Measurements from ENCODE around the gene VTI1A. TPM values are rescaled to one million over a fixed set of nuclear protein-coding genes. Genes with fewer than 3 reads are reported as not detected.

Gene VTI1A
- total and polyA plus RNA-seq, 2 of the 4 experiments (the other 2 are of a cell fraction), result 9.7 to 24.9 TPM

- H2AFZ ChIP-seq (replicated peaks; ENCODE audit: low read length, poor library complexity), result no peak overlapping the region
- H2BK5ac ChIP-seq (ENCODE audit: low read depth, low read length, poor library complexity, severe bottlenecking), result no peak overlapping the region
- no peak overlapping the region for H4K8ac ChIP-seq (ENCODE audit: low read depth in 2 of 2, low read length in 2 of 2)
- H3K14ac ChIP-seq (replicated peaks; ENCODE audit: low read depth, low read length), result no peak overlapping the region
- no peak overlapping the region for H4K91ac ChIP-seq (ENCODE audit: insufficient read depth, low read depth, low read length)
- no peak overlapping the region for H3K9ac ChIP-seq (ENCODE audit: low read depth, low read length)
- H3K18ac ChIP-seq (ENCODE audit: low read depth, low read length), result no peak overlapping the region
- H3K27me3 ChIP-seq (ENCODE audit: control insufficient read depth, insufficient read depth, low read length), result no peaks in the 10 kb centered on the region
- no peak overlapping the region for H2AK9ac ChIP-seq (replicated peaks; ENCODE audit: low read depth, low read length, poor library complexity)
- H3K4me2 ChIP-seq (ENCODE audit: low read depth, low read length), result no peak overlapping the region
- no peak for TF ChIP-seq CTCF (conservative IDR thresholded peaks at IDR 0.05; ENCODE audit: low read depth, low read length)
- no peak for TF ChIP-seq MXI1 (IDR thresholded peaks at IDR 0.05; ENCODE audit: borderline replicate concordance, low read depth, low read length)
- no peak for TF ChIP-seq RCOR1 (IDR thresholded peaks at IDR 0.05; ENCODE audit: insufficient replicate concordance, low read length)
- TF ChIP-seq MAFK (IDR thresholded peaks at IDR 0.05; ENCODE audit: low read depth, low read length), result no peak
- no peak for TF ChIP-seq MAZ (IDR thresholded peaks at IDR 0.05; ENCODE audit: borderline replicate concordance, low read depth, low read length)
- no peak for TF ChIP-seq USF2 (IDR thresholded peaks at IDR 0.05; ENCODE audit: low read depth, low read length)
- no peak for TF ChIP-seq RFX5 (IDR thresholded peaks at IDR 0.05; ENCODE audit: low read depth, low read length)
- no peak for TF ChIP-seq SMC3 (IDR thresholded peaks at IDR 0.05; ENCODE audit: low read depth, low read length)
- TF ChIP-seq BHLHE40 (IDR thresholded peaks at IDR 0.05; ENCODE audit: low read depth, low read length), result no peak
- TF ChIP-seq ELK1 (IDR thresholded peaks at IDR 0.05; ENCODE audit: borderline replicate concordance, low read depth, low read length), result no peak
- TF ChIP-seq POLR2A (IDR thresholded peaks at IDR 0.05; ENCODE audit: low read depth, low read length), result no peak
- no peak for TF ChIP-seq NFE2L2 (IDR thresholded peaks at IDR 0.05; ENCODE audit: low read depth, low read length)
- TF ChIP-seq FOS (IDR thresholded peaks at IDR 0.05; ENCODE audit: low read depth, low read length), result no peak
- no peak for TF ChIP-seq CEBPB (IDR thresholded peaks at IDR 0.05; ENCODE audit: low read depth, low read length)
- TF ChIP-seq RAD21 (IDR thresholded peaks at IDR 0.05; ENCODE audit: low read length), result no peak
- TF ChIP-seq CHD1 (IDR thresholded peaks at IDR 0.05; ENCODE audit: low read depth, low read length), result no peak
- no TSS peak for BruUV-seq (replicated peaks)
- H3K4me1 ChIP-seq (ENCODE audit: control insufficient read depth, insufficient read depth, low read length), result no peaks in the 10 kb centered on the region
- no peak overlapping the region for H2BK15ac ChIP-seq (ENCODE audit: low read depth, low read length)
- H4K20me1 ChIP-seq (ENCODE audit: insufficient read depth, low read length), result no peaks in the 10 kb centered on the region
- 0 out of 2 replicates have a peak, but pooled peaks cover 2% of the 10 kb centered on the region for H3K9me3 ChIP-seq (ENCODE audit: control insufficient read depth, insufficient read depth, low read length)
- ChIA-PET POLR2A (ENCODE audit: unreplicated experiment) (interaction anchor here (0.6 kb wide), 1 partner anchor 50 kb away, joined by 3 read pairs; no protein-coding TSS in a partner anchor), CTCF (no interaction called here)
- H3K27ac ChIP-seq (ENCODE audit: insufficient read depth, low read length), result no peak overlapping the region
- H3K4me3 ChIP-seq (ENCODE audit: insufficient read depth, low read depth, low read length), result no peak overlapping the region
- dilution Hi-C loops (cut with HindIII; ENCODE audit: low sequenced_read_pairs, unreplicated experiment) (no loop called here), in situ Hi-C loops (cut with MboI; ENCODE audit: low sequenced_read_pairs) (no loop called here), intact Hi-C loops (cut with micrococcal nuclease) (no loop called here)
- no peaks in the 10 kb centered on the region for H3K36me3 ChIP-seq (ENCODE audit: control insufficient read depth, insufficient read depth, low read length)
- H3K4ac ChIP-seq (ENCODE audit: low read depth, low read length), result no peak overlapping the region
- DNase-seq (no peak), ATAC-seq (ENCODE audit: low read depth) (no peak)
- no peaks in the 10 kb centered on the region; the same call in 1 of the 2 replicates for H3K9me1 ChIP-seq (ENCODE audit: insufficient read depth, low read length)
- no peaks in the 10 kb centered on the region; a peak in 1 of 4 replicates for H3K79me1 ChIP-seq (ENCODE audit: low read depth in 1 of 2, low read length in 2 of 2)
- no peak overlapping the region for H4K5ac ChIP-seq (ENCODE audit: low read depth, low read length)
- H2BK120ac ChIP-seq (ENCODE audit: low read depth, low read length), result no peak overlapping the region
- H2AK5ac ChIP-seq (ENCODE audit: low read depth, low read length), result no peak overlapping the region
- H3K23ac ChIP-seq (ENCODE audit: low read depth, low read length), result no peak overlapping the region
- no peak overlapping the region for H2BK20ac ChIP-seq (ENCODE audit: low read depth, low read length)
- H3K56ac ChIP-seq (ENCODE audit: extremely low read depth, insufficient read depth, low read length), result no peak overlapping the region
These were observed 169.6 kb downstream of the VTI1A start for GRCh38 chr10:112616647-112617046.

Measured in IMR-90 (cell line).